Hepatocyte (in vitro differentiated cells): ENCODE data around the gene B4GALNT4.

Experiments used
- EZH2 ChIP-seq: fragments of 200-600 bp; sonication (generic); IDR thresholded peaks from 2 replicates; pipeline ENCODE4 v1.6.1; 2016; ENCODE audit warnings: antibody characterized with exemption, mild to moderate bottlenecking, borderline replicate concordance
- EZH2phosphoT487 ChIP-seq: fragments of 200-600 bp; sonication (generic); IDR thresholded peaks from one replicate; pipeline ENCODE4 v1.6.1; 2018; ENCODE audit warnings: antibody characterized with exemption, mild to moderate bottlenecking, low read depth, moderate library complexity; ENCODE audit not compliant: unreplicated experiment, severe bottlenecking
- TF ChIP-seq, protein P1 (sequence below): fragments of 200-600 bp; sonication (generic); IDR thresholded peaks from 2 replicates; pipeline ENCODE4 v1.5.1; 2016; ENCODE audit warnings: antibody characterized with exemption, mild to moderate bottlenecking; ENCODE audit not compliant: poor library complexity

GRCh38 chr11:419248-420005 is 50.1 kb downstream of the B4GALNT4 start:
- TF ChIP-seq, protein P1, sequence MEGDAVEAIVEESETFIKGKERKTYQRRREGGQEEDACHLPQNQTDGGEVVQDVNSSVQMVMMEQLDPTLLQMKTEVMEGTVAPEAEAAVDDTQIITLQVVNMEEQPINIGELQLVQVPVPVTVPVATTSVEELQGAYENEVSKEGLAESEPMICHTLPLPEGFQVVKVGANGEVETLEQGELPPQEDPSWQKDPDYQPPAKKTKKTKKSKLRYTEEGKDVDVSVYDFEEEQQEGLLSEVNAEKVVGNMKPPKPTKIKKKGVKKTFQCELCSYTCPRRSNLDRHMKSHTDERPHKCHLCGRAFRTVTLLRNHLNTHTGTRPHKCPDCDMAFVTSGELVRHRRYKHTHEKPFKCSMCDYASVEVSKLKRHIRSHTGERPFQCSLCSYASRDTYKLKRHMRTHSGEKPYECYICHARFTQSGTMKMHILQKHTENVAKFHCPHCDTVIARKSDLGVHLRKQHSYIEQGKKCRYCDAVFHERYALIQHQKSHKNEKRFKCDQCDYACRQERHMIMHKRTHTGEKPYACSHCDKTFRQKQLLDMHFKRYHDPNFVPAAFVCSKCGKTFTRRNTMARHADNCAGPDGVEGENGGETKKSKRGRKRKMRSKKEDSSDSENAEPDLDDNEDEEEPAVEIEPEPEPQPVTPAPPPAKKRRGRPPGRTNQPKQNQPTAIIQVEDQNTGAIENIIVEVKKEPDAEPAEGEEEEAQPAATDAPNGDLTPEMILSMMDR: no peak
- TF ChIP-seq EZH2: no peak
- TF ChIP-seq EZH2phosphoT487: no peak
